HepG2 (cell line): Measurements from ENCODE around the gene KRT14. TPM values are rescaled to one million over a fixed set of nuclear protein-coding genes. Genes with fewer than 3 reads are reported as not detected.

Experiments used
- CEBPB ChIP-seq: IDR thresholded peaks from 2 replicates; pipeline ENCODE4 v1.6.1; 2011; ENCODE audit warnings: low read depth, low read length, improper control_type of control experiment, borderline replicate concordance
- IRX3 ChIP-seq: sonication (generic); formaldehyde crosslinking; IDR thresholded peaks from 2 replicates; pipeline ENCODE4 v1.8.1; 2023; ENCODE audit warnings: mild to moderate bottlenecking, low read depth, missing genetic modification reagents, borderline replicate concordance
- MTA1 ChIP-seq: sonication (generic); formaldehyde crosslinking; IDR thresholded peaks from 2 replicates; pipeline ENCODE4 v1.4.0; 2020; ENCODE audit warnings: missing genetic modification reagents, mild to moderate bottlenecking, borderline replicate concordance
- SIX4 ChIP-seq: sonication (generic); formaldehyde crosslinking; IDR thresholded peaks from 2 replicates; pipeline ENCODE4 v1.4.0; 2020; ENCODE audit warnings: missing genetic modification reagents
- ZNF224 ChIP-seq: sonication (generic); formaldehyde crosslinking; IDR thresholded peaks from 2 replicates; pipeline ENCODE4 v1.5.0; 2020; ENCODE audit warnings: mild to moderate bottlenecking, missing genetic modification reagents
- polyA plus RNA-seq, 8 experiments: library from polyadenylated mRNA; depleted of rRNA in 3 of 8; stranded (reverse) in 7 of 8; unstranded in 1 of 8; fragments of >200 nt; fragmentation: Illumina TruSeq in 4 of 8; extraction: Trizol in 4 of 8; gene quantifications; 2 replicates each; pipeline versions ENCODE4 v1.2.1 to v1.2.3, GENCODE V29; 2011 to 2016; ENCODE audit warnings: low read depth in 4 of 8, missing spikeins in 1 of 8, mixed read lengths in 1 of 8; ENCODE audit not compliant: insufficient read depth in 1 of 8
- total RNA-seq, 5 experiments: library from RNA; depleted of rRNA; stranded (reverse); fragments of >200 nt; fragmentation: Illumina TruSeq; extraction: Trizol; gene quantifications; 2 replicates each; pipeline ENCODE4 v1.2.3, GENCODE V29; 2016; ENCODE audit warnings: low read depth in 1 of 5
- TF ChIP-seq, protein P1 (sequence below): sonication (generic); formaldehyde crosslinking; IDR thresholded peaks from 2 replicates; pipeline ENCODE4 v1.8.1; 2023; ENCODE audit warnings: missing genetic modification reagents, mild to moderate bottlenecking, borderline replicate concordance
- TF ChIP-seq, protein P2 (sequence below): sonication (generic); formaldehyde crosslinking; IDR thresholded peaks from one replicate; pipeline ENCODE4 v1.5.1; 2020; ENCODE audit warnings: mild to moderate bottlenecking, missing genetic modification reagents; ENCODE audit errors: not compliant biosample characterization
- TF ChIP-seq, protein P3 (sequence below): sonication (generic); formaldehyde crosslinking; IDR thresholded peaks from 2 replicates; pipeline ENCODE4 v1.8.1; 2022; ENCODE audit warnings: low read depth, mild to moderate bottlenecking, missing genetic modification reagents
- TF ChIP-seq, protein P4 (sequence below): sonication (generic); formaldehyde crosslinking; IDR thresholded peaks from 2 replicates; pipeline ENCODE4 v1.4.0; 2020; ENCODE audit warnings: missing genetic modification reagents

KRT14 gene
- total and polyA plus RNA-seq, 2 of the 13 experiments (the other 11 are each of a cell fraction or from before 2014, with no cell fraction given) = 0.09 TPM; not detected in 1

DNA sequence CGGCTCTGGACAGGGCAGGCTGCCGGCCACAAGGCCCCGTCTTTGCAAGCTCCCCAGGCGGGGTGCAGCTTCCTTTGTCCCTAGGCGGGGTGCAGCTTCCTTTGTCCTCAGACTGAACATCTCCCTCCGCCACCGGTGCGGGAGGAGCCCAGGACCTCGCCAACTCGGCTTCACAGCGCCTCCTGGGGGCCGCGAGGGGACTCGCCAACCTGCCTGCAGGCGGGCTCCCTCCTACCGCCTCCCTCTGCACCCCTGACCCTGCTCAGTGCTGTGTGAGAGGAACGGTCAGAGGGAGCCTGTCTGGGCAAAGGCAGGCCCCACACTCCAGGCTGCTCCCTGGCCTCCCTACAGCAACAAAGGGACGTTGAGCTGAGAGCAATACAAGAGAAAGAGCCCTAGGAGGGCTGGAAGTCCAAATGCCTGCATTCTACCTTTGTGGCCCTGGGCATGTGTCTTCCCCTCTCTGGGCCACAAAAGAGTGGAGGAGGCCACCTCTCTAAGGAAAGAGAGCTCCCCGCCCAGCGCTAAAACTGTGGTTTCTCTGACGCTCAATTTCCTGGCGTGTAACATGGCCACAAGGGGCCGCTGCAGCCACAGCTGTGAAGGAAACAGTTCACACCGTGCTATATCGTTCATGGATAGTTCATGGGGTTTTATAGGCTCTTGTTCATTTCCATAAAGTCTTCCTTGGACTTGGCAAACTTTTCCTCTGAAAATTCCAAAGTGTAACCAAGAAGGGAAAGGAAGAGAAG is 37.7 kb downstream of the KRT14 start (continued):
- TF ChIP-seq, protein P1, sequence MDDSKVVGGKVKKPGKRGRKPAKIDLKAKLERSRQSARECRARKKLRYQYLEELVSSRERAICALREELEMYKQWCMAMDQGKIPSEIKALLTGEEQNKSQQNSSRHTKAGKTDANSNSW = 0 out of 2 replicates have a peak, but pooled peaks have one; percentile 48
- TF ChIP-seq, protein P2, sequence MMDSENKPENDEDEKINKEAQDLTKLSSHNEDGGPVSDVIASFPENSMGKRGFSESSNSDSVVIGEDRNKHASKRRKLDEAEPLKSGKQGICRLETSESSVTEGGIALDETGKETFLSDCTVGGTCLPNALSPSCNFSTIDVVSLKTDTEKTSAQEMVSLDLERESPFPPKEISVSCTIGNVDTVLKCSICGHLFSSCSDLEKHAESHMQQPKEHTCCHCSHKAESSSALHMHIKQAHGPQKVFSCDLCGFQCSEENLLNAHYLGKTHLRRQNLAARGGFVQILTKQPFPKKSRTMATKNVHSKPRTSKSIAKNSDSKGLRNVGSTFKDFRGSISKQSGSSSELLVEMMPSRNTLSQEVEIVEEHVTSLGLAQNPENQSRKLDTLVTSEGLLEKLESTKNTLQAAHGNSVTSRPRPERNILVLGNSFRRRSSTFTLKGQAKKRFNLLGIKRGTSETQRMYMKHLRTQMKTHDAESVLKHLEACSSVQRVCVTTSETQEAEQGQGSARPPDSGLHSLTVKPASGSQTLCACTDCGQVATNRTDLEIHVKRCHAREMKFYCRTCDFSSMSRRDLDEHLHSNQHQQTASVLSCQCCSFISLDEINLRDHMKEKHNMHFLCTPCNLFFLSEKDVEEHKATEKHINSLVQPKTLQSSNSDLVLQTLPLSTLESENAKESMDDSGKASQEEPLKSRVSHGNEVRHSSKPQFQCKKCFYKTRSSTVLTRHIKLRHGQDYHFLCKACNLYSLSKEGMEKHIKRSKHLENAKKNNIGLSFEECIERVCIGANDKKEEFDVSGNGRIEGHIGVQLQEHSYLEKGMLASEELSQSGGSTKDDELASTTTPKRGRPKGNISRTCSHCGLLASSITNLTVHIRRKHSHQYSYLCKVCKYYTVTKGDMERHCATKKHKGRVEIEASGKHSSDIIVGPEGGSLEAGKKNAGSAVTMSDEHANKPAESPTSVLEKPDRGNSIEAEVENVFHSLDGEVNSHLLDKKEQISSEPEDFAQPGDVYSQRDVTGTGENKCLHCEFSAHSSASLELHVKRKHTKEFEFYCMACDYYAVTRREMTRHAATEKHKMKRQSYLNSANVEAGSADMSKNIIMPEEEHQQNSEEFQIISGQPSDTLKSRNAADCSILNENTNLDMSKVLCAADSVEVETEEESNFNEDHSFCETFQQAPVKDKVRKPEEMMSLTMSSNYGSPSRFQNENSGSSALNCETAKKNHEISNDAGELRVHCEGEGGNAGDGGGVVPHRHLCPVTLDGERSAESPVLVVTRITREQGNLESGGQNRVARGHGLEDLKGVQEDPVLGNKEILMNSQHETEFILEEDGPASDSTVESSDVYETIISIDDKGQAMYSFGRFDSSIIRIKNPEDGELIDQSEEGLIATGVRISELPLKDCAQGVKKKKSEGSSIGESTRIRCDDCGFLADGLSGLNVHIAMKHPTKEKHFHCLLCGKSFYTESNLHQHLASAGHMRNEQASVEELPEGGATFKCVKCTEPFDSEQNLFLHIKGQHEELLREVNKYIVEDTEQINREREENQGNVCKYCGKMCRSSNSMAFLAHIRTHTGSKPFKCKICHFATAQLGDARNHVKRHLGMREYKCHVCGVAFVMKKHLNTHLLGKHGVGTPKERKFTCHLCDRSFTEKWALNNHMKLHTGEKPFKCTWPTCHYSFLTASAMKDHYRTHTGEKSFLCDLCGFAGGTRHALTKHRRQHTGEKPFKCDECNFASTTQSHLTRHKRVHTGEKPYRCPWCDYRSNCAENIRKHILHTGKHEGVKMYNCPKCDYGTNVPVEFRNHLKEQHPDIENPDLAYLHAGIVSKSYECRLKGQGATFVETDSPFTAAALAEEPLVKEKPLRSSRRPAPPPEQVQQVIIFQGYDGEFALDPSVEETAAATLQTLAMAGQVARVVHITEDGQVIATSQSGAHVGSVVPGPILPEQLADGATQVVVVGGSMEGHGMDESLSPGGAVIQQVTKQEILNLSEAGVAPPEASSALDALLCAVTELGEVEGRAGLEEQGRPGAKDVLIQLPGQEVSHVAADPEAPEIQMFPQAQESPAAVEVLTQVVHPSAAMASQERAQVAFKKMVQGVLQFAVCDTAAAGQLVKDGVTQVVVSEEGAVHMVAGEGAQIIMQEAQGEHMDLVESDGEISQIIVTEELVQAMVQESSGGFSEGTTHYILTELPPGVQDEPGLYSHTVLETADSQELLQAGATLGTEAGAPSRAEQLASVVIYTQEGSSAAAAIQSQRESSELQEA (CRISPR knock-in tag) = peak; percentile 69
- TF ChIP-seq, protein P3, sequence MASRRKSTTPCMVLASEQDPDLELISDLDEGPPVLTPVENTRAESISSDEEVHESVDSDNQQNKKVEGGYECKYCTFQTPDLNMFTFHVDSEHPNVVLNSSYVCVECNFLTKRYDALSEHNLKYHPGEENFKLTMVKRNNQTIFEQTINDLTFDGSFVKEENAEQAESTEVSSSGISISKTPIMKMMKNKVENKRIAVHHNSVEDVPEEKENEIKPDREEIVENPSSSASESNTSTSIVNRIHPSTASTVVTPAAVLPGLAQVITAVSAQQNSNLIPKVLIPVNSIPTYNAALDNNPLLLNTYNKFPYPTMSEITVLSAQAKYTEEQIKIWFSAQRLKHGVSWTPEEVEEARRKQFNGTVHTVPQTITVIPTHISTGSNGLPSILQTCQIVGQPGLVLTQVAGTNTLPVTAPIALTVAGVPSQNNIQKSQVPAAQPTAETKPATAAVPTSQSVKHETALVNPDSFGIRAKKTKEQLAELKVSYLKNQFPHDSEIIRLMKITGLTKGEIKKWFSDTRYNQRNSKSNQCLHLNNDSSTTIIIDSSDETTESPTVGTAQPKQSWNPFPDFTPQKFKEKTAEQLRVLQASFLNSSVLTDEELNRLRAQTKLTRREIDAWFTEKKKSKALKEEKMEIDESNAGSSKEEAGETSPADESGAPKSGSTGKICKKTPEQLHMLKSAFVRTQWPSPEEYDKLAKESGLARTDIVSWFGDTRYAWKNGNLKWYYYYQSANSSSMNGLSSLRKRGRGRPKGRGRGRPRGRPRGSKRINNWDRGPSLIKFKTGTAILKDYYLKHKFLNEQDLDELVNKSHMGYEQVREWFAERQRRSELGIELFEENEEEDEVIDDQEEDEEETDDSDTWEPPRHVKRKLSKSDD (CRISPR knock-in tag) = no peak
- TF ChIP-seq MTA1 (CRISPR knock-in tag) (peak; percentile 69; the same call in 1 of the 2 replicates), CEBPB (no peak), ZNF224 (CRISPR knock-in tag) (no peak), IRX3 (CRISPR knock-in tag) (no peak), SIX4 (CRISPR knock-in tag) (no peak)
- TF ChIP-seq, protein P4, sequence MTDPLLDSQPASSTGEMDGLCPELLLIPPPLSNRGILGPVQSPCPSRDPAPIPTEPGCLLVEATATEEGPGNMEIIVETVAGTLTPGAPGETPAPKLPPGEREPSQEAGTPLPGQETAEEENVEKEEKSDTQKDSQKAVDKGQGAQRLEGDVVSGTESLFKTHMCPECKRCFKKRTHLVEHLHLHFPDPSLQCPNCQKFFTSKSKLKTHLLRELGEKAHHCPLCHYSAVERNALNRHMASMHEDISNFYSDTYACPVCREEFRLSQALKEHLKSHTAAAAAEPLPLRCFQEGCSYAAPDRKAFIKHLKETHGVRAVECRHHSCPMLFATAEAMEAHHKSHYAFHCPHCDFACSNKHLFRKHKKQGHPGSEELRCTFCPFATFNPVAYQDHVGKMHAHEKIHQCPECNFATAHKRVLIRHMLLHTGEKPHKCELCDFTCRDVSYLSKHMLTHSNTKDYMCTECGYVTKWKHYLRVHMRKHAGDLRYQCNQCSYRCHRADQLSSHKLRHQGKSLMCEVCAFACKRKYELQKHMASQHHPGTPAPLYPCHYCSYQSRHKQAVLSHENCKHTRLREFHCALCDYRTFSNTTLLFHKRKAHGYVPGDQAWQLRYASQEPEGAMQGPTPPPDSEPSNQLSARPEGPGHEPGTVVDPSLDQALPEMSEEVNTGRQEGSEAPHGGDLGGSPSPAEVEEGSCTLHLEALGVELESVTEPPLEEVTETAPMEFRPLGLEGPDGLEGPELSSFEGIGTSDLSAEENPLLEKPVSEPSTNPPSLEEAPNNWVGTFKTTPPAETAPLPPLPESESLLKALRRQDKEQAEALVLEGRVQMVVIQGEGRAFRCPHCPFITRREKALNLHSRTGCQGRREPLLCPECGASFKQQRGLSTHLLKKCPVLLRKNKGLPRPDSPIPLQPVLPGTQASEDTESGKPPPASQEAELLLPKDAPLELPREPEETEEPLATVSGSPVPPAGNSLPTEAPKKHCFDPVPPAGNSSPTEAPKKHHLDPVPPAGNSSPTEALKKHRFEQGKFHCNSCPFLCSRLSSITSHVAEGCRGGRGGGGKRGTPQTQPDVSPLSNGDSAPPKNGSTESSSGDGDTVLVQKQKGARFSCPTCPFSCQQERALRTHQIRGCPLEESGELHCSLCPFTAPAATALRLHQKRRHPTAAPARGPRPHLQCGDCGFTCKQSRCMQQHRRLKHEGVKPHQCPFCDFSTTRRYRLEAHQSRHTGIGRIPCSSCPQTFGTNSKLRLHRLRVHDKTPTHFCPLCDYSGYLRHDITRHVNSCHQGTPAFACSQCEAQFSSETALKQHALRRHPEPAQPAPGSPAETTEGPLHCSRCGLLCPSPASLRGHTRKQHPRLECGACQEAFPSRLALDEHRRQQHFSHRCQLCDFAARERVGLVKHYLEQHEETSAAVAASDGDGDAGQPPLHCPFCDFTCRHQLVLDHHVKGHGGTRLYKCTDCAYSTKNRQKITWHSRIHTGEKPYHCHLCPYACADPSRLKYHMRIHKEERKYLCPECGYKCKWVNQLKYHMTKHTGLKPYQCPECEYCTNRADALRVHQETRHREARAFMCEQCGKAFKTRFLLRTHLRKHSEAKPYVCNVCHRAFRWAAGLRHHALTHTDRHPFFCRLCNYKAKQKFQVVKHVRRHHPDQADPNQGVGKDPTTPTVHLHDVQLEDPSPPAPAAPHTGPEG (CRISPR knock-in tag) = no peak
